ENCODE data around the gene CEP162. TPM values are rescaled to one million over a fixed set of nuclear protein-coding genes. Genes with fewer than 3 reads are reported as not detected.
"Not testable (repeated sequence)": the region's sequence is repeated elsewhere in the genome, so short reads cannot be mapped to it uniquely, and the experiment has no call there.

The CEP162 gene
- total RNA-seq, 1 experiment from 2014 or later, result 2.3 TPM

GRCh38 chr6:84129588-84129987, 97.9 kb downstream of the CEP162 start:
- H3K9me2 ChIP-seq (replicated peaks; ENCODE audit: low read length); H3K9me3 ChIP-seq (ENCODE audit: low read length); H3K4me2 ChIP-seq (ENCODE audit: low read length); CTCF ChIA-PET; intact Hi-C loops (cut with micrococcal nuclease); BruUV-seq (replicated peaks); H2AFZ ChIP-seq (ENCODE audit: low read length); POLR2A ChIA-PET (ENCODE audit: unreplicated experiment); H3F3A ChIP-seq (ENCODE audit: low read length, unreplicated experiment); DNase-seq; H3K4me3 ChIP-seq (ENCODE audit: low read length); H4K20me1 ChIP-seq (ENCODE audit: low read length); H3K79me2 ChIP-seq (ENCODE audit: low read length); ATAC-seq; H3K27ac ChIP-seq (ENCODE audit: low read length); H3K4me1 ChIP-seq (ENCODE audit: insufficient read depth, low read length); H3K9ac ChIP-seq (ENCODE audit: low read length); H3K27me3 ChIP-seq (ENCODE audit: low read length); H3K36me3 ChIP-seq (ENCODE audit: low read depth, low read length): not testable (repeated sequence)

DNA sequence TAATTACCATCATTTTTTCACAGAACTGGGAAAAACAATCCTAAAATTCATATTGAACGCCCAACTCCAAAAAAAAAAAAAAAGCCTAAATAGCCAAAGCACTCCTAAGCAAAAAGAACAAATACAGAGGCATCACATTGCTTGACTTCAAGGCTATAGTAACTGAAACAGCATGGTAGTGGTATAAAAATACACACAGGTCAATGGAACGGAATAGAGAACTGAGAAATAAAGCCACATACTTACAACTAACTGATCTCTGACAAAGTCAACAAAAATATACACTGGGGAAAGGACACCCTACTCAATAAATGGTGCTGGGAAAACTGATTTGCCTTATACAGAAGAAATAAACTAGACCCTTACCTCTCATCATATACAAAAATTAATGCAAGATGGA, 104.3 kb downstream of the CEP162 start:
- no peak for TF ChIP-seq EZH2 (IDR thresholded peaks at IDR 0.05; ENCODE audit: low read length, unreplicated experiment)
- TF ChIP-seq, protein P1, sequence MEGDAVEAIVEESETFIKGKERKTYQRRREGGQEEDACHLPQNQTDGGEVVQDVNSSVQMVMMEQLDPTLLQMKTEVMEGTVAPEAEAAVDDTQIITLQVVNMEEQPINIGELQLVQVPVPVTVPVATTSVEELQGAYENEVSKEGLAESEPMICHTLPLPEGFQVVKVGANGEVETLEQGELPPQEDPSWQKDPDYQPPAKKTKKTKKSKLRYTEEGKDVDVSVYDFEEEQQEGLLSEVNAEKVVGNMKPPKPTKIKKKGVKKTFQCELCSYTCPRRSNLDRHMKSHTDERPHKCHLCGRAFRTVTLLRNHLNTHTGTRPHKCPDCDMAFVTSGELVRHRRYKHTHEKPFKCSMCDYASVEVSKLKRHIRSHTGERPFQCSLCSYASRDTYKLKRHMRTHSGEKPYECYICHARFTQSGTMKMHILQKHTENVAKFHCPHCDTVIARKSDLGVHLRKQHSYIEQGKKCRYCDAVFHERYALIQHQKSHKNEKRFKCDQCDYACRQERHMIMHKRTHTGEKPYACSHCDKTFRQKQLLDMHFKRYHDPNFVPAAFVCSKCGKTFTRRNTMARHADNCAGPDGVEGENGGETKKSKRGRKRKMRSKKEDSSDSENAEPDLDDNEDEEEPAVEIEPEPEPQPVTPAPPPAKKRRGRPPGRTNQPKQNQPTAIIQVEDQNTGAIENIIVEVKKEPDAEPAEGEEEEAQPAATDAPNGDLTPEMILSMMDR (conservative IDR thresholded peaks at IDR 0.05; ENCODE audit: low read depth, low read length), result no peak
- no peak for TF ChIP-seq EZH2phosphoT487 (IDR thresholded peaks at IDR 0.05; ENCODE audit: borderline replicate concordance, low read length)

GRCh38 chr6:84119277-84119676, 108.2 kb downstream of the CEP162 start:
- intact Hi-C loops (cut with micrococcal nuclease), result no loop called here
- BruUV-seq (replicated peaks), result no TSS peak
- no peaks in the 10 kb centered on the region for H3K27me3 ChIP-seq (ENCODE audit: low read length)
- ATAC-seq (0 out of 2 replicates have a peak, but pooled peaks have one; percentile 27), DNase-seq (peak; percentile 2)
- no peaks in the 10 kb centered on the region for H3K9me2 ChIP-seq (replicated peaks; ENCODE audit: low read length)
- H3K79me2 ChIP-seq (ENCODE audit: low read length), result no peaks in the 10 kb centered on the region
- H3K4me3 ChIP-seq (ENCODE audit: low read length), result no peak overlapping the region
- no peak overlapping the region for H2AFZ ChIP-seq (ENCODE audit: low read length)
- no peaks in the 10 kb centered on the region for H4K20me1 ChIP-seq (ENCODE audit: low read length)
- TF ChIP-seq EZH2phosphoT487 (IDR thresholded peaks at IDR 0.05; ENCODE audit: borderline replicate concordance, low read length) (no peak), EZH2 (IDR thresholded peaks at IDR 0.05; ENCODE audit: low read length, unreplicated experiment) (no peak)
- TF ChIP-seq, protein P1 (conservative IDR thresholded peaks at IDR 0.05; ENCODE audit: low read depth, low read length), result peak; percentile 37
- no peak overlapping the region for H3K9ac ChIP-seq (ENCODE audit: low read length)
- no peaks in the 10 kb centered on the region for H3F3A ChIP-seq (ENCODE audit: low read length, unreplicated experiment)
- H3K4me1 ChIP-seq (ENCODE audit: insufficient read depth, low read length), result no peaks in the 10 kb centered on the region
- POLR2A ChIA-PET (ENCODE audit: unreplicated experiment), result no interaction called here
- H3K36me3 ChIP-seq (ENCODE audit: low read depth, low read length), result no peaks in the 10 kb centered on the region
- CTCF ChIA-PET, result no interaction called here
- no peak overlapping the region for H3K27ac ChIP-seq (ENCODE audit: low read length)
- no peaks in the 10 kb centered on the region for H3K9me3 ChIP-seq (ENCODE audit: low read length)
- H3K4me2 ChIP-seq (ENCODE audit: low read length), result no peak overlapping the region

More for the DNA sequence above, 104.3 kb downstream of the CEP162 start:
- CTCF ChIA-PET, result no interaction called here
- H3K4me2 ChIP-seq (ENCODE audit: low read length), result no peak overlapping the region
- intact Hi-C loops (cut with micrococcal nuclease), result no loop called here
- no peaks in the 10 kb centered on the region for H3K9me3 ChIP-seq (ENCODE audit: low read length)
- no peak overlapping the region for H2AFZ ChIP-seq (ENCODE audit: low read length)
- H4K20me1 ChIP-seq (ENCODE audit: low read length), result no peaks in the 10 kb centered on the region
- no TSS peak for BruUV-seq (replicated peaks)
- DNase-seq, result no peak
- no peaks in the 10 kb centered on the region for H3K4me1 ChIP-seq (ENCODE audit: insufficient read depth, low read length)
- H3K36me3 ChIP-seq (ENCODE audit: low read depth, low read length), result no peaks in the 10 kb centered on the region
- H3K27ac ChIP-seq (ENCODE audit: low read length), result no peak overlapping the region
- POLR2A ChIA-PET (ENCODE audit: unreplicated experiment), result no interaction called here
- ATAC-seq, result no peak
- H3K4me3 ChIP-seq (ENCODE audit: low read length), result no peak overlapping the region
- no peaks in the 10 kb centered on the region for H3K79me2 ChIP-seq (ENCODE audit: low read length)
- H3K9me2 ChIP-seq (replicated peaks; ENCODE audit: low read length), result no peaks in the 10 kb centered on the region
- no peaks in the 10 kb centered on the region for H3F3A ChIP-seq (ENCODE audit: low read length, unreplicated experiment)
- no peak overlapping the region for H3K9ac ChIP-seq (ENCODE audit: low read length)
- no peaks in the 10 kb centered on the region for H3K27me3 ChIP-seq (ENCODE audit: low read length)

All from PC-3 (cell line).